Measurements from ENCODE around the gene MIA3.

MIA3 gene

GRCh38 chr1:222618880-222619596, 1.1 kb downstream of the MIA3 start:
- DNase-seq (ENCODE audit: low read depth in 2 of 2), result peak in 1 of 2 experiments; percentile 9

DNA sequence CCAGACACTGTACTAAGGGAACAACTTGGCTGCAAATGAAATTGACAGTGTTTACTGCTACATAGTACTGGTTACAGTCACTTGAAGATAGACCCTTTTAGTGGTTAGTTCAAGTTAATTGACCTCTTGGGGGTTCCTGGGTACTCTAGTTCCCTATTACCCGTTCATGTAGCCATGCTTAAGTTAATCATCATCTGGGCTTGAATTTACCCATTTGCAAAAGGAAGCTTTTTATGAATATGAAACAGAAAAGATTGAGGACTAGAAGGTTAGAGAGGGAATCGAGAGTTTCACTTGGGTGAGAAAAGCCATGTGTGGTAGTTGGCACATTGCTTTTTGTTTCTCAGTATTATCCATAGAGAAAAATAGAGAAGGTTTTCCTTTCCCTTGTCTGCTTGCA, 2.7 kb downstream of the MIA3 start:
- no peak for DNase-seq (ENCODE audit: low read depth in 2 of 2)

- no peak for DNase-seq (ENCODE audit: low read depth in 2 of 2)
Measured at GRCh38 chr1:222622765-222623164, 4.9 kb downstream of the MIA3 start.

DNA sequence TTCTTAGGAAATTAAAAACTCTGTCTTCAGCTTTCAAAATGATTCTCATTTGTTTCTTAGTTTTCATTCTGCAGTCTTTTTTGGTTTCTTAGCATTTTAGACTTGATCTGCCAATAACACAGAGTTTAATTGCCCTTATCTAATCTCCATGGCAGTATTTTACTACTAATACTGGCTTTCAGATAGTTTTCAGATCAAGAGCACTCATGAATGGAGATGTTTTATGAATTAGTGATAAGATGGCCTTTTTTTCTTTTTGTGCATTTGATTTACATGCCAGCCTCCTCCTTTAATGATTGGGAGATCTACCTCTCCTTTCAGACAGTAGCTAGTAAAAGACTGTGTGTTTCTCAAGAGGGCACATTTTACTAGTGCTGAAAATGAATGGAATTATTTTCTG, 5.6 kb downstream of the MIA3 start:
- no peak for DNase-seq (ENCODE audit: low read depth in 2 of 2)

GRCh38 chr1:222624214-222624613, 6.3 kb downstream of the MIA3 start:
- no peak for DNase-seq (ENCODE audit: low read depth in 2 of 2)

- DNase-seq (ENCODE audit: low read depth in 2 of 2), result no peak
Measured at GRCh38 chr1:222627232-222627631, 9.3 kb downstream of the MIA3 start.

GRCh38 chr1:222629921-222630535, 12.1 kb downstream of the MIA3 start:
- DNase-seq (ENCODE audit: low read depth in 2 of 2), result no peak

DNA sequence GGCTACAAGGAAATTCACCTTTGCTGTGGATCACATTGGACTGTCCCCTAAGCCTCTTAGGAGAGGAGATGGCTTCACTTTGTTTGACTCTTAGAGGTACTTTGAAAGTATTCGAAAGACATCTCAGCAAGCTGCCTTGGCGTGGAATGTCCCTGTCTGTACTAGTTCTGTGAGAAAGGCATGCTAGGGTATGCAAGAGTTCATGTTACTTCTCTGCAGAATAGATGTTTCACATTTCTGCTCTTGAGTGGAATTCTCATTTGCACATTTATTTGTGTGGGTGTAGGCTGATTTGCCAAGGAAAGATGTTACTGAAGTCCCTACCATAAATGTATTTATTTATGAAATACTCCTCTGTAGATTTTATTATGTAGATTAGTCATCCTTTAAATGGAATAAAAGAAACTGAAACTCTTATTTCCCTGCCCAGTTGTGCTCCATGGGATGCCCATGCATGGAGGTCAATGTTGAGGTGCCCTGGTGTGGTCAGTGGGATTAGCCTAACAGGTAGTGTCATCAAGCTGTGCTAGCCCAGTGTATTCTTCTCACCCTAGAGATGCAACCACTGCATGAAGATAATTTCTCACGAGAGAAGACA, 13.8 kb downstream of the MIA3 start:
- DNase-seq (ENCODE audit: low read depth in 2 of 2), result no peak

- no peak for DNase-seq (ENCODE audit: low read depth in 2 of 2)
Measured at GRCh38 chr1:222632749-222633148, 14.9 kb downstream of the MIA3 start.

DNA sequence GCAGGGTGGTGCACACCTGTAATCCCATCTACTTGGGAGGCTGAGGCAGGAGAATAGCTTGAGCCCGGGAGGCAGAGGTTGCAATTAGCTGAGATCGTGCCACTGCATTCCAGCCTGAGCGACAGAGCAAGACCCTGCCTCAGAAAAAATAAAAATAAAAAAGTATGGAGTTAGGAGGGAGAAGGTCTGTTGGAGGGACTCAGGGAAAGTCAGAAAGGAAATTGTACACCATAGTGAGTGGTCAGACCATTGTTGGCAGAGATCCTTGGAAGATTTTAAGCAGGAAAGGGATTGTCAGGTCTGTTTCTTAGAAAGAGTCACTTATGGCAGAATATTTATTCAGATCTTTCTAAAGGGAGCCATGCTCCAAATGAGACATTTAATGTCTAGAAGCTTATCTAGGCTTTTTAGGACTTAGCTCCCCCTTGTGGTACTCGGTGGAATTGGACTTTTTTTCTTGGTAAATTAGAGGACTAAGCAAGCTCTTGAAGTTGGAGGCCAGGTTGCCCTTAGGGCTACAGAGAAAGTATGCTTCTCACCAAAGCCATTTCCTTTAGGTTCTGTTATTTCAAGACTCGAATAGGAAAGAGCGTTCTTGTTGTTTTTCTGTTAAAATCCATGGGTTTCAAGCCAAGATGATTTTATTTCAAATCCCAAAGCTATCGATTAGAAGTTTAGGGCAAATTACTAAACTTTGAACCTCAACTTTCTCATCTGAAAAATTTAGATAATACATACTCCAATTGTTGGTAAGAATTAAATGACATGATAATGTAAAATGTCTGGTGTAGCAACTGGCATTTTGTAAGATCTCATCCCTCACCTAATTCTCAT, 16.5 kb downstream of the MIA3 start:
- DNase-seq (ENCODE audit: low read depth in 2 of 2), result peak in 1 of 2 experiments; percentile 51

GRCh38 chr1:222641269-222641948, 23.5 kb downstream of the MIA3 start:
- DNase-seq (ENCODE audit: low read depth in 2 of 2), result no peak

- no peak for DNase-seq (ENCODE audit: low read depth in 2 of 2)
Measured at GRCh38 chr1:222642468-222642867, 24.6 kb downstream of the MIA3 start.

GRCh38 chr1:222643606-222643937, 25.7 kb downstream of the MIA3 start:
- DNase-seq (ENCODE audit: low read depth in 2 of 2), result no peak

- DNase-seq (ENCODE audit: low read depth in 2 of 2), result peak; percentile 93 to 96
Measured at GRCh38 chr1:222643938-222644635, 26.2 kb downstream of the MIA3 start.

DNA sequence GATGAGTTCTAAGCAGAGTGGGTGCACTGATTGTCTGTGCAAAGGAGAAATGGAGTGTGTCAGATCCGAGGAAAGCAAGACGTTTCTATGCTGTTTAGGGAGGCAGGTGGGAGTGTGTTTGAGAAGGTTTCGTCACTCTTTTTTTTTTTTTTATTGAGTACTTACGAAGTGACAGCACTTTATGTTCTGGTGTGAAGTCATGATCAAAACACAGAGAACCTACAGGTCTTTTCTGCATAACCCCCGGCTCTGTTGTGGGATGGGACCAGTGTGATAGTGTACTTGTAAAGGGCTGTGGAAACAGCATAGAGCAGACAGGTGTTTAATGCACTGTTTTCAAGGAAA, 26.7 kb downstream of the MIA3 start:
- DNase-seq (ENCODE audit: low read depth in 2 of 2), result no peak

GRCh38 chr1:222652676-222653075, 34.8 kb downstream of the MIA3 start:
- DNase-seq (ENCODE audit: low read depth in 2 of 2), result no peak

GRCh38 chr1:222653178-222653827, 35.4 kb downstream of the MIA3 start:
- DNase-seq (ENCODE audit: low read depth in 2 of 2), result peak in 1 of 2 experiments; percentile 4

DNA sequence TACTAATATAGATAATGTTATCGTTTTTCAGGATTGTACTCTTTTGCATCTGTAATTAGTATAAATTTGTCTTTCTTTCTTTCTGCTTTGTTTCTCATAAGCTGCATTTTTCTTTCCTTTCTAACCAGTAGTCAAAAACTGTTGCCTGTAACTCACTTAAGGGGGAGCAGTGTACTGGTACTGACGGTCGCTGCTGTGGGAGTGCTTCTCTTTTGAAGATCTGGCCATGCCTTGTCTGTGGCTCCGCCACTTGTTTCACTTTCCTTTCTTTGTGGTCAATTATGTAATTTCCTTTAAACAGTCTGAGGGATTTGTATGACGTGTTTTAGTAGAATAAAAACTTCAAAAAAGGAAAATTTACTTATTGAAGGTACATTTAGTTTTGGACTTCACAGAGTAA, 37.0 kb downstream of the MIA3 start:
- peak; percentile 17 to 45 for DNase-seq (ENCODE audit: low read depth in 2 of 2)

DNA sequence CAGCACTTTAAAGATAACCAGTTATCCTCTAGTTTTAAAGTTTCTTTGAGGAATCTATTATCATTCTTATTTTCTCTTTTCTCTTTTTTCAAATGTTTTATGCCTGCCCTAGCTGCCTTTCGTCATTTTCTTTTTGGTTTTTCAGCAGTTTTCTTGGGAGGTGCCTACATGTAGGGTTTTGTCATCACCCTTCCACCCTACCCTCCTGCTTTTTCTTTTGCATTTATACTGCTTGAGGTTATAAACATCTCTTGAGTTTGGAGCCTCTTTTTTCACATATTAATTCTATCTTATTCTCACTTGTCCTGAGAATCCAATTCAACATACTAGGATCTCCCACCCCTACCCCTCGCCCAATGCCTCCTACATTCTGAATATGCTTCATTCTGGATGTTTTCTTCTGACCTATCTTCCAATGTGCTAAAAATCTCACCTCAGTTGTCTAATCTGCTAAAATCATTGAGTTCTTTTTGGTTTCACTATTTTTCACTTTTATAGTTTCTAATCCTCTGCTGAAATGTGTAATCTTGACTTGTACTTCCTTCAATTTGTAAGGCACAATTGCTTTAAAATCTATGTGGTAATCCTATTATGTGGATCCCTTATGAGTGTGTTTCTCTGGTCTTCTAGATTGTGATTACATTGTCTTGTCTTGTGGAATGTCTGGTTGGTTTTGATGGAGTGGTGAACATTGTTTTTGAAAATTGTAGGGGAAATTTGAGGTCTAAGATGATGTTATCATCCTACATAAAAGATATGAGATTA, 38.7 kb downstream of the MIA3 start:
- no peak for DNase-seq (ENCODE audit: low read depth in 2 of 2)

- DNase-seq (ENCODE audit: low read depth in 2 of 2), result no peak
Measured at GRCh38 chr1:222657899-222658298, 40.0 kb downstream of the MIA3 start.

Measured in stimulated activated CD4-positive, alpha-beta T cell treated with anti-CD3 and anti-CD28 coated beads, Interleukin-12 subunit alpha, Interleukin-12 subunit beta, amount 100 ng/mL, for 24 hours (primary cell).